Measurements from ENCODE around the gene LEFTY1.

GRCh38 chr1:225888289-225888897 is 553 bp downstream of the LEFTY1 start:
- TF ChIP-seq CTCF (IDR thresholded peaks at IDR 0.05; ENCODE audit: borderline replicate concordance, extremely low read depth, low read length, poor library complexity, severe bottlenecking) (no peak), EZH2 (IDR thresholded peaks at IDR 0.05; ENCODE audit: borderline replicate concordance, low read depth, low read length, severe bottlenecking) (no peak)

All from DND-41 (cell line).